HG02943 (cell line): Measurements from ENCODE around the gene TNS4.

ENCODE experiments used
- ATAC-seq: cut with Tn5 transposase; IDR thresholded peaks from one replicate; pipeline ENCODE4 v1.9.1; 2021; ENCODE audit warnings: mild to moderate bottlenecking, low read depth, moderate library complexity; ENCODE audit not compliant: unreplicated experiment

TNS4 gene

DNA sequence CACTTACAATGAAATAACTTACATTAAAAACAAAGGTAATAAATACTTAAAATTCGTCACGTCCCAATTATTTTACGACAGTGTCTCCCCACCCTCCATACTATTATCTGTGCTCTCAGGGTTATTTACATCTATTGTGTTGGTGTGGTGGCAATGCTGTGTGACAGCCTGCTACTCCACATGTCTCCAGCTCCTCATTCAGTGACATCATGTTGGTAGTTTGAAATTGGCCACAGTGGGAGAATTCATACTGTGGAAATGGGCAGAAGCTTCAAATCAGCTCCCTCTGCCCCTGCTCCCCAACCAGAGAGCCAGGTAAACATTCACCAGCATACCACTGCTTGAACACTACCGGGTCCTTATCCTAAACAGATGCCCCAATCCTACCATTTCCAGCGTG, 6.3 kb downstream of the TNS4 start:
- ATAC-seq: no peak

DNA sequence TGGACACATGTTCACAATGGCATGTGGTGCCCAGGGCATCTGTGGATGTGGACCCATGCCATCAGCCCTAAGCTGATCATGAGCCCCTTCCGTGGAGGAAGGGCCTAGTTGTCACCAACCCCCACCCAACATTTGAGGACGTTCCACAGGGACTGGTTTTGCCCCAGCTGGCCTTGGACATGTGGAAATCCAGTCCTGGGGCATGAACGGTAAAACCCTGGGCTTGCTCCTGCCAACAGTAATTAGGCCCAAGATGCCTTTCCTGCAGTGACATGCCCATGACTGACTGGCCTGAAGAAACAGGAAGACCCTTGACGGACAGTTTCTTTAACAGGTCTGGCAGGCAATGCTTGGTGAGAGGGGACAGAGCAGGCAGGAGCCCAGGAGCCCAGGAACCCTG, 7.7 kb downstream of the TNS4 start:
- ATAC-seq: no peak

DNA sequence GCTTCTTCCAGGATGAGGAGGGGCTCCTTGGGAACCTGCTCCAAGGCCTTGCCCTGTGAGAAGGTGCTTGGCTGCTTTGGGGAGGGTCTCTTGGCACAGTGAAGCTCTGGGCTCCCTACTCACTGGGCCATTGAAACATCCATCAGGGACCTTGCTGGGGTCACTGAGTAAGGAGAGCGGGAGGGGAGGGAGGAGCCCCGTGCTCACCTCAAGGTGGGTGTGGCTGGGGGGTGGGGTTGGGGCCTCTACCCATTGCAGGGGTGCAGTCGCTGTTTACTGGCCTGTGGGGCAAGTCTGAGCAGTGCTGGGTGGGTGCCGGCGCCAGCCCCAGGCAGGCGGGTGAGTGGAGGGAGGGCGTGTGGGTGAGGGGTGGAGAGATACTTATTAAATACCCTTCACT, 9.9 kb downstream of the TNS4 start:
- ATAC-seq: no peak

- ATAC-seq: no peak
Observed at GRCh38 chr17:40490982-40491381, 10.4 kb downstream of the TNS4 start.

GRCh38 chr17:40490289-40490853, 11.1 kb downstream of the TNS4 start:
- no peak for ATAC-seq

GRCh38 chr17:40487371-40488020, 13.9 kb downstream of the TNS4 start:
- no peak for ATAC-seq

DNA sequence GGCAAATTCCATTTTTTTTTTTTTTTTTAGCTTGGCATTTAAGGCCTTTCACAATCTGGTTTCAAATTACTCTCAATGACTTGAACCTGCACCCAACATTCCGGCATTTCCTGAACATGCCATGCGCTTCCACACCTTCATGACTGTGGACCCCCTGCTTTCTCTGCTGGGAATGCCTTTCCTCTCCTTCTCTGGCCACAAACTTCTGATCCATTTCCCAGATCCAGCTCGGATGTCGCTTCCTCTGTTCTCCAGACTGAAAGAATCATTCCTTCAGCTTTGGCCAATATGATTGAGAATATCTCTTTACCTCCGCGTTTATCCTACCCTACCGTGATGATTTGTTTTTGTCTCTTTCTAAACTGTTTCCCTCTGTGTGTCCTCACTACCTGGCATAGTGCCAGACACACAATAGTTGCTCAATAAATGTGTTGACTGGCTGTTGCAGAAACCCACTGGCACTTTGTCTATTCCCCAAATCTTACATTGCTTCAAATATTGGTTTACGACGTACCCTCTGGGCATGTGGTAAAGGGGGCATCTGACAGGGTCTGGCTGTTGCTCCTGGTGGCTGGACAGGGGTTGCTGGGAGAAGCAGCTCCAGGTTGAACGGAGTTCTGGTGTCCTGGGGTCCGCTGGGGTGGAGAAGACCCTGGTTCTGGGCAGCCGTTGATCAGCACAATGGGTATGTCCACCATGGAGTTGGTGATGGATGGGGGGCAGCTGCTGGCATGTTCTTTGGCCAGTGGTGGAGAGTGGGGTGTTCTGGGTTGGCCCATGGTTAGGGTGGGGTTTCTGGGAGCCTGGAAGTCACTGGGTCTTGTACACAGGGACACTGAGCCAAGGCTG, 14.7 kb downstream of the TNS4 start:
- no peak for ATAC-seq

GRCh38 chr17:40485851-40486521, 15.4 kb downstream of the TNS4 start:
- no peak for ATAC-seq

DNA sequence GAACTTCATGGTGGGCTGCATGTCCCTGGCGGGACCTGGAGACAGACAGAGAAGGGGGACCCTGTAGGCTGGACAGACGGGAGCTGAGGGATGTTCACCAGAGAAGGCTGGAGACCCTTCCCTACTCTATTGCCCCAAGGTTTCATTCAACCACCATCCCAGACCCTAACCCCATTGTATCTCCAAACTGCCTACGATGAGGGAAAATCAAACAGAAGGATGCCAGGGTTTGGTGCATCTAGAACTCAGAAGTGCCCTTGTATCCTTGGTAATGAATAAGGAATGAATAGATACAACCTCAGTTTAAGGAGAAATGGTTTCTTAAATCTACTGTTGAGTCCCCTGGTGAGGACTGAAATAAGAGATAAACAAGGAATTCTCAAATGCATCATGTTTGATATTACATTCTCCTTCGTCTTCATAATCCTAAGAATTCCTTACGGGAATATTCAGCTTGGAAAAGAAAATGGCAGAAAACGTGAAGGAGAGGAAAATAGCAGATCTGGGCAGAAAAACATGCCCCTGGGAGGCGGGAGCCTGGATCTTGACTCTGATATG, 16.4 kb downstream of the TNS4 start:
- no peak for ATAC-seq

DNA sequence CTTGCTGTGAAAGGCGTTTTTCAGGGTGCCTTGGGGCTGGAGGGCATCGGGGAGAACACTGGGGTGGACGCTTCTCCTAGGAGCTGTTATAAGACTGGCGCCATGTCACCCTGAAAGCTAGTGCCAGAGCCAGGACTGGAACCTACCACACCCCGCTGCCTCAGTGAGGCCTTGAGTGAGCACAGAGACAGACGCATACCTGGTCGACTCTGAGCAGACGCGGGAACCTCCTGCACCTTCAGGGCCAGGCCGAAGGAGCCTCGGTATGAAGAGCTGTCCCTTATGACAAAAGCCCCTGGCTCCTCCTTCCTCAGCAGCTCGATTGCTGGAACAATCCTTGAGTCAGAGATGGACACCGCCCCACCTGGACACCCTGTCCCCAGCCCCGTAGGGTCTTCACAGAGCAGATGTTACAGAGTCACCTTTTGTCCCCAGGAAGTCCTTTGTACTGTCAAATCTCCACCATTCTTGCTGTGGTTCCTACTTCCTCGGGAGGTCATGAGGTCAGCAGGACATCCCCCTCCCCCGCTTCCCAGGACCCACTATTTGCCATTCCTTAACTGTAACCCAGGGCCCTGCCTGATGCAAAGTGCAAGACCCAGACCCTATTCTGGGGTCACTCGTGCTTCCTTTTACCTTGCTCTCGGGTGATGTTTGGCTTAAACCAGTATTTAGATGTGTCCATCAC, 17.0 kb downstream of the TNS4 start:
- ATAC-seq: no peak

DNA sequence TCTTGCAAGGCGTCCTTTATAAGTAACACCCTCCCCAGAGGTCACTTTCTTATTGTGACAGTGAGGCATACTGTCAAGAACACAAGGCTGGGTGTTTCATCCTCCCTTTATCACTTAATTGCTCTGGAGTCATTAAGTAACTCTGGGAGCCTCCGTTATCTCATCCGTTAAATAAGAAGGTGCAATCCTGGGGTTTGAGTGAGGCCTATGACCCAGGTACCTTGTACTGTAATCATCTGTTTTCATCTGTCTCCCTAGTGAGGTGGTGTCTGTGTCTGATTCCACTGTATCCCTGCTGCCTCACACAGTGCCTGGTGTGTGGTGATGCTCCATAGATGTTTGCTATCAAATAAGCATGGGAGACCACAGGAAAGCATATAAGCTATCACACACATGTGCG, 17.7 kb downstream of the TNS4 start:
- no peak for ATAC-seq

DNA sequence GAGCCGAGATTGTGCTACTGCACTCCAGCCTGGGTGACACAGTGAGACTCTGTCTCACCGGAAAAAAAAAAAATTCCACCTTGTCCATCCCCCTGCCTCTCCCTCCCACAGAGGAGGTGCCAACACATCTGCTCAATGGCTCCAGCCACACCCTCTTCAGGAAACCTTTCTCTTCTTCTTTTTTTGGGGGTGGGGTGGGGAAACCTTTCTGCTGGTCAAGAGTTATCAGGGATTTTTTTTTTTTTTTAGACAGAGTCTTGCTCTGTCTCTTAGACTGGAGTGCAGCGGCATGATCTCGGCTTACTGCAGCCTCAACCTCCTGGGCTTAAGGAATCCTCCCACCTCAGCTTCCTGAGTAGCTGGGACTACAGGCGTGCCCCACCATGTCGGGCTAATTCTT, 18.7 kb downstream of the TNS4 start:
- no peak for ATAC-seq

DNA sequence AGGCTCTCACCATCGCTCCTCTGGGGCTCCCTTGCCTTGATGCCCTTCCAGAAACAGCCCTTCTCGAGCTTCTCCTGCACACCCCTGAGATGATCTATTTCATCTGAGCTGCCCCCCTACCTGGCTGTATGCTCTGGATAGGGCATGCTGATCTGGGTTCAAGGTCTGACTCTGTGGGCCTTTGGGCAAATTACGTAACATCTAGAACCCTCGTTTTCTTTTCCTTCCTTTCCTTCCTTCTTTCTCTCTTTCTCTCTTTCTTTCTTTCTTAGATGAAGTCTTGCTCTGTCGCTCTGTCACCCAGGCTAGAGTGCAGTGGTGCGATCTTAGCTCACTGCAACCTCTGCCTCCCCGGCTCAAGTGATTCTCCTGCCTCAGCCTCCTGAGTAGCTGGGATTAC, 20.3 kb downstream of the TNS4 start:
- ATAC-seq: no peak

GRCh38 chr17:40480501-40481003, 20.9 kb downstream of the TNS4 start:
- ATAC-seq: no peak

GRCh38 chr17:40479754-40480480, 21.5 kb downstream of the TNS4 start:
- ATAC-seq: no peak

GRCh38 chr17:40478486-40478885, 22.9 kb downstream of the TNS4 start:
- ATAC-seq: no peak

GRCh38 chr17:40477796-40478195, 23.6 kb downstream of the TNS4 start:
- no peak for ATAC-seq

- no peak for ATAC-seq
Observed at GRCh38 chr17:40475234-40475908, 26.1 kb downstream of the TNS4 start.

DNA sequence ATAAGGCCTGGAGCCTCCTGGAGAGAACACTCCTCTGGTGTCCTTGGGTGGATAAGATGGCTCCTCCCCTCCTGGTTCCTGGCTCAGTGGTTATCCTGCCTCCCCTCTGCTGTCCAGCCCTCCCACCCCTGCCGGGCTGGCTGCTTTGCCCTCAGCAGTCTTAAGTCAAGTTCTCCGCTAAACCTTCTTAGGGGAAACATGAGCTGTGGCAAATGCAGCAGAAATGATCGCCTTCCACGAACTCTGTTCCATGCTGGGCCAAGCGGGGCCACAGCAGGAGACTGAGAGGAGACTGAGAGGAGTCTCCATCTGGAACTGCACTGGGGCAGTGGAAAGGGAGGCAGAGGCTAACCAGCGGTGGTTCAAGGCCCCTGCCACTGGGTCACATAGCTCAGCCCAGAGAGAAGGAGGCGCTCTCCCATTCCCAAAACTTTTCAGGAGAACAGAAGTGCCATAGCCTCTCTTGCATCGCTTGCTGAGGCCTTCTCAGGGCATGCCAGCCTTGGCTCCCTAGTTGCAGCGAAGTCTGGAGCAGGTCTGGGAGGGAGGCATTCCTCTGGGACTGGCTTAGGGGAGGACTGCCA, 26.9 kb downstream of the TNS4 start:
- ATAC-seq: no peak
